HEK293 (cell line): ENCODE results near the gene NAV2.

Source experiments
- CTCF ChIA-PET: fragments of 350-600 bp; formaldehyde crosslinking; extraction: SDS; loops from one replicate; lab custom pipeline; 2021; ENCODE audit warnings: antibody characterized with exemption; lab: Yijun Ruan, JAX
- POLR2A ChIA-PET: fragments of 300-600 bp; formaldehyde crosslinking; extraction: SDS; loops from one replicate; lab custom pipeline; 2020; ENCODE audit warnings: antibody characterized with exemption, inconsistent platforms; lab: Yijun Ruan, JAX
- H3K27ac ChIP-seq: fragments of 200-500 bp; sonication (Bioruptor generic); 2 replicates; pipeline ENCODE4 v1.5.1; 2014; ENCODE audit warnings: low read depth, low read length, control low read depth, inconsistent platforms; ENCODE audit errors: extremely low read depth
- H3K36me3 ChIP-seq, 2 experiments: fragments of 200-500 bp in 1 of 2; sonication (Bioruptor generic) in 1 of 2; 1 replicate in 1 of 2; 2 replicates in 1 of 2; pipeline ENCODE4 v1.5.1; 2014 to 2017; ENCODE audit warnings: inconsistent platforms in 2 of 2, low read length in 2 of 2; ENCODE audit not compliant: control insufficient read depth in 2 of 2, insufficient read depth in 1 of 2
- H3K4me1 ChIP-seq: fragments of 200-500 bp; sonication (Bioruptor generic); 2 replicates; pipeline ENCODE4 v1.5.1; 2014; ENCODE audit warnings: mild to moderate bottlenecking, low read length, inconsistent platforms; ENCODE audit not compliant: control insufficient read depth, insufficient read depth
- H3K4me3 ChIP-seq: 2 replicates; pipeline ENCODE4 v1.5.1; 2011; ENCODE audit warnings: low read depth, mild to moderate bottlenecking, control low read depth, low read length, moderate library complexity
- H3K9me3 ChIP-seq: fragments of 200-500 bp; sonication (Bioruptor generic); 2 replicates; pipeline ENCODE4 v1.5.1; 2014; ENCODE audit warnings: low read depth, low read length, inconsistent platforms; ENCODE audit not compliant: control insufficient read depth, insufficient read depth
- PRDM2 ChIP-seq: fragments of 450-650 bp; formaldehyde crosslinking; IDR thresholded peaks from 2 replicates; pipeline ENCODE4 v1.5.1; 2016; ENCODE audit warnings: missing biosample characterization, missing genetic modification characterization, borderline replicate concordance
- SCRT1 ChIP-seq: fragments of 450-650 bp; formaldehyde crosslinking; IDR thresholded peaks from 2 replicates; pipeline ENCODE4 v1.5.1; 2016; ENCODE audit warnings: missing biosample characterization, missing genetic modification characterization, borderline replicate concordance
- SP7 ChIP-seq: fragments of 450-650 bp; formaldehyde crosslinking; IDR thresholded peaks from 2 replicates; pipeline ENCODE4 v1.5.1; 2016; ENCODE audit warnings: missing biosample characterization, missing genetic modification characterization
- ZNF148 ChIP-seq: fragments of 450-650 bp; formaldehyde crosslinking; IDR thresholded peaks from 2 replicates; pipeline ENCODE4 v1.5.0; 2017; ENCODE audit warnings: missing biosample characterization, missing genetic modification characterization, borderline replicate concordance
- ZNF221 ChIP-seq: fragments of 450-650 bp; formaldehyde crosslinking; IDR thresholded peaks from 2 replicates; pipeline ENCODE4 v1.5.1; 2017; ENCODE audit warnings: missing biosample characterization, missing genetic modification characterization, borderline replicate concordance
- ZNF266 ChIP-seq: fragments of 450-650 bp; formaldehyde crosslinking; IDR thresholded peaks from 2 replicates; pipeline ENCODE4 v1.5.1; 2016; ENCODE audit warnings: missing biosample characterization, missing genetic modification characterization, low read depth
- ZNF391 ChIP-seq: fragments of 450-650 bp; formaldehyde crosslinking; IDR thresholded peaks from 2 replicates; pipeline ENCODE4 v1.5.1; 2016; ENCODE audit warnings: low read depth, missing biosample characterization, missing genetic modification characterization, borderline replicate concordance
- ZNF426 ChIP-seq: fragments of 450-650 bp; formaldehyde crosslinking; IDR thresholded peaks from 2 replicates; pipeline ENCODE4 v1.5.1; 2017; ENCODE audit warnings: missing biosample characterization, missing genetic modification characterization, mild to moderate bottlenecking, inconsistent platforms, moderate library complexity
- ZNF510 ChIP-seq: fragments of 450-650 bp; formaldehyde crosslinking; IDR thresholded peaks from 2 replicates; pipeline ENCODE4 v1.5.1; 2018; ENCODE audit warnings: mild to moderate bottlenecking, missing genetic modification characterization, missing biosample characterization; ENCODE audit not compliant: insufficient replicate concordance
- ZNF518A ChIP-seq: fragments of 450-650 bp; formaldehyde crosslinking; conservative IDR thresholded peaks from 2 replicates; pipeline ENCODE4 v1.5.1; 2016; ENCODE audit warnings: low read depth, missing biosample characterization, missing genetic modification characterization
- ZNF521 ChIP-seq: fragments of 450-650 bp; formaldehyde crosslinking; IDR thresholded peaks from 2 replicates; pipeline ENCODE4 v1.5.1; 2017; ENCODE audit warnings: missing biosample characterization, mild to moderate bottlenecking, missing genetic modification characterization
- ZNF544 ChIP-seq: fragments of 450-650 bp; formaldehyde crosslinking; IDR thresholded peaks from 2 replicates; pipeline ENCODE4 v1.5.0; 2017; ENCODE audit warnings: missing biosample characterization, missing genetic modification characterization
- ZNF654 ChIP-seq: fragments of 450-650 bp; formaldehyde crosslinking; IDR thresholded peaks from 2 replicates; pipeline ENCODE4 v1.5.1; 2016; ENCODE audit warnings: low read depth, missing biosample characterization, missing genetic modification characterization
- TF ChIP-seq, protein P1 (sequence below): fragments of 450-650 bp; formaldehyde crosslinking; IDR thresholded peaks from 2 replicates; pipeline ENCODE4 v1.5.1; 2016; ENCODE audit warnings: missing biosample characterization, missing genetic modification characterization

The NAV2 gene

GRCh38 chr11:19795082-19795481 lies 82.4 kb downstream of the NAV2 start (continued):
- TF ChIP-seq ZNF518A (tag by site-specific recombination) (no peak), ZNF221 (tag by site-specific recombination) (no peak), PRDM2 (no peak), ZNF266 (tag by site-specific recombination) (no peak), ZNF391 (tag by site-specific recombination) (no peak), ZNF426 (tag by site-specific recombination) (no peak)

DNA sequence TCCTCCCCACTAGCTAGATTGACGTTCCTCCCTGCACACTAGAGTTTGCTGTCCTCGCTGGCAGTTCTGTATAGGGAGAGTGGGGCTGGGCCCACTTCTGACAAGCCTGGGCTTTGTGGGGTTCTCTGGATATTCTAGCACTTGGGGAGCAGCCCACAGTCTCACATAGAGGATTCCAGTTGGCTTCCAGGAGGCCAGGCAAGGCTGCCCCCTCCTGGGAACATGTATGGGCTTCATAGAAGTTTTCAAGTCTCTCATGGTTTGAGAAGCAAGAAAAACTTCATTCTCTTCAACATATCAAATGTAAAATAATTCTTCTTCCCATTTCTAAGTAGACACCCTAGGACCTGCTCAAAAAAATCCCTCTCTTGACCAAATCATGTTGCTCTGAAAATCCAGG lies 87.5 kb downstream of the NAV2 start:
- H3K4me1 ChIP-seq = no peaks in the 10 kb centered on the region
- ChIA-PET CTCF (interaction anchor here (0.7 to 1.7 kb wide), 15 partner anchors 9 to 240 kb away, joined by 3 to 8 read pairs (median 4); no protein-coding TSS in a partner anchor), POLR2A (no interaction called here)
- H3K4me3 ChIP-seq = no peak overlapping the region
- no peaks in the 10 kb centered on the region for H3K9me3 ChIP-seq
- TF ChIP-seq ZNF654 (tag by site-specific recombination) = 0 out of 2 replicates have a peak, but pooled peaks have one; percentile 4
- no peak for TF ChIP-seq SCRT1 (tag by site-specific recombination)
- H3K36me3 ChIP-seq = no peaks in the 10 kb centered on the region
- no peak overlapping the region for H3K27ac ChIP-seq

GRCh38 chr11:19800714-19801519 lies 88.3 kb downstream of the NAV2 start:
- no peak overlapping the region for H3K27ac ChIP-seq
- H3K4me3 ChIP-seq = no peak overlapping the region
- ChIA-PET CTCF (interaction anchor here (0.5 to 1.7 kb wide), 20 partner anchors 9 to 466 kb away, joined by 3 to 8 read pairs (median 4); no protein-coding TSS in a partner anchor), POLR2A (no interaction called here)
- no peaks in the 10 kb centered on the region for H3K9me3 ChIP-seq
- H3K4me1 ChIP-seq = no peaks in the 10 kb centered on the region
- no peaks in the 10 kb centered on the region for H3K36me3 ChIP-seq
- TF ChIP-seq ZNF148 (tag by site-specific recombination) = no peak
- TF ChIP-seq ZNF510 (tag by site-specific recombination) = no peak
- no peak for TF ChIP-seq ZNF521 (tag by site-specific recombination)
- TF ChIP-seq SP7 (tag by site-specific recombination) = no peak
- no peak for TF ChIP-seq ZNF544
- TF ChIP-seq, protein P1, sequence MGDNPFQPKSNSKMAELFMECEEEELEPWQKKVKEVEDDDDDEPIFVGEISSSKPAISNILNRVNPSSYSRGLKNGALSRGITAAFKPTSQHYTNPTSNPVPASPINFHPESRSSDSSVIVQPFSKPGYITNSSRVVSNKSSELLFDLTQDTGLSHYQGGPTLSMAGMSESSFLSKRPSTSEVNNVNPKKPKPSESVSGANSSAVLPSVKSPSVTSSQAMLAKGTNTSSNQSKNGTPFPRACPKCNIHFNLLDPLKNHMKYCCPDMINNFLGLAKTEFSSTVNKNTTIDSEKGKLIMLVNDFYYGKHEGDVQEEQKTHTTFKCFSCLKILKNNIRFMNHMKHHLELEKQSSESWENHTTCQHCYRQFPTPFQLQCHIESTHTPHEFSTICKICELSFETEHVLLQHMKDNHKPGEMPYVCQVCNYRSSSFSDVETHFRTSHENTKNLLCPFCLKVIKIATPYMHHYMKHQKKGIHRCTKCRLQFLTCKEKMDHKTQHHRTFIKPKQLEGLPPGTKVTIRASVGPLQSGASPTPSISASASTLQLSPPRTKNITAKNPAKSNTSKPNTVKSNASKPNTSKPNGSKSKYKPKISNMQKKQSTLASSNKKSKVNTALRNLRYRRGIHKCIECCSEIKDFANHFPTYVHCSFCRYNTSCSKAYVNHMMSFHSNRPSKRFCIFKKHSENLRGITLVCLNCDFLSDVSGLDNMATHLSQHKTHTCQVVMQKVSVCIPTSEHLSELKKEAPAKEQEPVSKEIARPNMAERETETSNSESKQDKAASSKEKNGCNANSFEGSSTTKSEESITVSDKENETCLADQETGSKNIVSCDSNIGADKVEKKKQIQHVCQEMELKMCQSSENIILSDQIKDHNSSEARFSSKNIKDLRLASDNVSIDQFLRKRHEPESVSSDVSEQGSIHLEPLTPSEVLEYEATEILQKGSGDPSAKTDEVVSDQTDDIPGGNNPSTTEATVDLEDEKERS (tag by site-specific recombination) = no peak
